AG09319 (cell line): ENCODE measurements around the gene LRRFIP2.
A peak's percentile ranks its signal among the peaks of the same experiment; 100 is the strongest.

ENCODE experiments used
- DNase-seq: peaks from one replicate; pipeline ENCODE4 v3.0.0-alpha.2; 2010; ENCODE audit warnings: low read depth; ENCODE audit errors: extremely low read depth
- TF ChIP-seq, protein P1 (sequence below): IDR thresholded peaks from 2 replicates; pipeline ENCODE4 v1.5.1; 2011; ENCODE audit warnings: low read depth, mild to moderate bottlenecking, inconsistent platforms, low read length, moderate library complexity

LRRFIP2 gene

DNA sequence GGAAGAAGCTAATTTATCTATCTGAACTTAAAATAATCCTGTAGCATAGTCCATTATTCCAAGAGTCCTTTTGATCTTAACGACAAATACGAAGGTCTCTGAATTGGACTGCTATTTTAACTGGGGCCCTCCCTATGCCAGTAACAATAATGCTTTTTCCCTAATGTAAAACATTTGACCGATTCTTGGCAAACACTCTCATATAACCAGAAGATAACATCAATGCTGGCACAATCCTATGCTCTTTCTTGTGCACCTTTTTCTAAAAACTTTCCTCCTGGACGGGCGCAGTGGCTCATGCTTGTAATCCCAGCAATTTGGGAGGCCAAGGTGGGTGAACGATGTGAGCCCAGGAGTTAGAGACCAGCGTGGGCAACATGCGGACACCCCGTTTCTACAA is 3.9 kb downstream of the LRRFIP2 start:
- no peak for DNase-seq
- TF ChIP-seq, protein P1, sequence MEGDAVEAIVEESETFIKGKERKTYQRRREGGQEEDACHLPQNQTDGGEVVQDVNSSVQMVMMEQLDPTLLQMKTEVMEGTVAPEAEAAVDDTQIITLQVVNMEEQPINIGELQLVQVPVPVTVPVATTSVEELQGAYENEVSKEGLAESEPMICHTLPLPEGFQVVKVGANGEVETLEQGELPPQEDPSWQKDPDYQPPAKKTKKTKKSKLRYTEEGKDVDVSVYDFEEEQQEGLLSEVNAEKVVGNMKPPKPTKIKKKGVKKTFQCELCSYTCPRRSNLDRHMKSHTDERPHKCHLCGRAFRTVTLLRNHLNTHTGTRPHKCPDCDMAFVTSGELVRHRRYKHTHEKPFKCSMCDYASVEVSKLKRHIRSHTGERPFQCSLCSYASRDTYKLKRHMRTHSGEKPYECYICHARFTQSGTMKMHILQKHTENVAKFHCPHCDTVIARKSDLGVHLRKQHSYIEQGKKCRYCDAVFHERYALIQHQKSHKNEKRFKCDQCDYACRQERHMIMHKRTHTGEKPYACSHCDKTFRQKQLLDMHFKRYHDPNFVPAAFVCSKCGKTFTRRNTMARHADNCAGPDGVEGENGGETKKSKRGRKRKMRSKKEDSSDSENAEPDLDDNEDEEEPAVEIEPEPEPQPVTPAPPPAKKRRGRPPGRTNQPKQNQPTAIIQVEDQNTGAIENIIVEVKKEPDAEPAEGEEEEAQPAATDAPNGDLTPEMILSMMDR = no peak; the same call in 1 of the 2 replicates

DNA sequence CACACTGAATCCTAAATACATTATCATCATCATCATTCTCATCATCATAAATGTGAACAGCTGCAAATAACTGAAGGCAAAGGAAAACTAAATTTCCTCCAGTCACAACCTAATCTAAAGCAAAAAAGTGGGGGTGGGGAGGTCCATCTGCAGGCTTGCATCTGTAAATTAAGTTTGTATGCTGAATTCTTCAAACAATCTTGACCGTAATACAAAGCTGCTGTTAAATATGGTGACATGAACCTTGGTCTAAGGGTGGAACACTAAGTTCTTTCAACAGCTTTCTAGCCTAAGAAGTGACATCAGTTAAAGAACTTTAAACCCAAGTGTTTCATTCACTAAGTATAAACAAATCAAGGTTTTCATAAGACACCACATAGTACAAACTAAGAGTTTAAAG is 4.3 kb downstream of the LRRFIP2 start:
- TF ChIP-seq, protein P1 = no peak
- no peak for DNase-seq

DNA sequence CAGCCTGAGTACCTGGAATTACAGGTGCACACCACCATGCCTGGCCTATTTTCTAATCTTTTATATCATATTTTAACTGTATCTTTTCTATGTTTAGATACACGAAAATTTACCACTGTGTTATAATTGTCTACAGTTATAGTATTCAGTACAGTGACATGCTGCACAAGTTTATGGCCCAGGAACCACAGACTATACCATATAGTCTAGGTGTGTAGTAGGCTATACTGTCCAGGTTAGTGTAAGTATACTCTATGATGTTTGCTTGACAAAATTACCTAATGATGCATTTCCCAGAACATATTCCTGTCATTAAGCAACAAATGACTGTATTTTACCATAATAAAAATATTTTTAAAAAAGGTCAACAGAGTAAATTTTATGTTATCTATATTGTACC is 5.5 kb downstream of the LRRFIP2 start:
- TF ChIP-seq, protein P1 = no peak
- DNase-seq = no peak

DNA sequence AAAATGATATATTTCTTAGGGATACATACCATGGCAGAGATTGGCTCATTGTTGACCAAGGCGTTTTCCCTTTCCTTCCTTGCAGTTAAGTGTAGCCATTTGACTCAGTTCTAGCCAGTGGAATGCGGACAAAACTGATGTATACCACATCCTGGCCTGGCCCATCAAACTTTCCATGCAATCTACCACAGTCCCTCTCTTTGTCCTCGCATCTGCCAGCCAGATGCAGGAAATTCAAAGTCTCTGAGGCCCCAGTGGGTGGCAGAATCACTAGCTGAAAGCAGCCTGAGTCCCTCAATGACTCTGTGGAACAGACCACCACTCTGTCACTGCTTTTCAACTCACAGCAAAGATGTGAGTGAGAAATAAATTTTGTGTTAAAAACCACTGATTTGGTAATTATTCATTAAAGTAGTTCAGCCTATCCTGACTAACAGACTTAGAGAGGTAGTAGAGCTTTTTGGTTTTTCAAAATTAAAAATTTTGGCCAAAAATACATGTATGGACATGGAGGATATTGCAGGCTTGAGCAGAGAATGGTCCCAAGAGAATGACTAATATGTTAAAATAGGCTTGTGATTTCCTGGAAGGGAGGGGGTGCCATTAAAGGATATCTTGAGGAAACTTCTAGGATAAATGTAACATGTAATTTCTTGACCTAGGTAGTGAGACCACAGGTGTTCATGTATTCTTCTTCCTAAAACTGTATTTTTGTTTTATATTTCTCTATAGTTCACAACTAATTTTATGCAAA is 10.9 kb downstream of the LRRFIP2 start:
- DNase-seq = peak; percentile 65

DNA sequence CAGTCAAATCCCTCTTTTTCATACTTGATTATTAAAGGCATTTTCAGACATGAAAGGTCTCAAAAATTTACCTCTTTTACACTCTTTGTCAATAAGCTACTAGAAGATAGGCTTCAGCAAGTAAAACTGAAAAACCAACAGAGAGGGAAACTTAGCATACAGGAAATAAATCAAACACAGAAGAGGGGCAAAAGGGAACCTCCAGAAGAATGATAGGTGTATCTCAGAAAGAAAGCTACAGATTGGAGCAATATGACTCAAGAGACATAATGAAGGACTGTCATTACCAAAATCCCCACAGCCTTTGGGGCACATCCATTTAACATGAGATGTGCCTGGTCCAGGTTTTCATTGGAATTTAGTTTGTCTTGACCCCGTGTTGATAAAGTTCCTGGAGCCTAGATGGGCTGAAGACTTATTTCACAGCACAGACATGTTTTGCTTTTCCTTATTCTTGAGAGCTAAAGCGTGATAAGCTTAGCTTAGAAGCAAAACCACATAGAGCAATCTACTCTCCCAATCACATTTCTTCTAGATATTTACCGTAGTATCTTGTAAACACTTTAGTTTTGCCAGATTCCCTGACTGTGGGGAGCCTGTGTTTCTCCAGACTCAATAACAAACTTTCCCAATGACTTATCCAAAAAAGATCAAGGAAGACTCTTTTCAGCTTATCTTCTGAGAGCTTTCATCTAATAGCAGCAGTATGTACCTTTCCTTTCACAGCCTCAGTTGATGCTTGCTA is 11.7 kb downstream of the LRRFIP2 start:
- TF ChIP-seq, protein P1 = no peak
- no peak for DNase-seq

More for the DNA sequence above, 10.9 kb downstream of the LRRFIP2 start:
- TF ChIP-seq, protein P1 = no peak; the same call in none of the 2 replicates

DNA sequence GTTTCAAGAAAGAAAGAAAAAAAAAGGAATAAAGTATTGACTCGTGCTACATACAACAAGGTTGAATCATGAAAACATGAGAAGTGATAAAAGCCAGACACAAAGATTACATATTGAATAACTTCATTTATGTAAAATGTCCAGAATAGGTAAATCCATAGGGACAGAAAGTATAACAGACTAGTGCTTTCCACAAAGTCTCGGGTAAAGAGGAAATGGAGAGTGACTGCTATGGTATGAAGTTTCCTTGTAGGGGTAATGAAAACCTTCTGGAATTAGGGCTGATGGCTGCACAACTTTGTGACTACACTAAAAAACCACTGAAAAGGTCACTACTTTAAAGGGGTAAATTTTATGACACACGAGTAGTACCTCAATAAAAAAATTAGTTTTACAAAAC is 13.0 kb downstream of the LRRFIP2 start:
- DNase-seq = no peak
- TF ChIP-seq, protein P1 = no peak

DNA sequence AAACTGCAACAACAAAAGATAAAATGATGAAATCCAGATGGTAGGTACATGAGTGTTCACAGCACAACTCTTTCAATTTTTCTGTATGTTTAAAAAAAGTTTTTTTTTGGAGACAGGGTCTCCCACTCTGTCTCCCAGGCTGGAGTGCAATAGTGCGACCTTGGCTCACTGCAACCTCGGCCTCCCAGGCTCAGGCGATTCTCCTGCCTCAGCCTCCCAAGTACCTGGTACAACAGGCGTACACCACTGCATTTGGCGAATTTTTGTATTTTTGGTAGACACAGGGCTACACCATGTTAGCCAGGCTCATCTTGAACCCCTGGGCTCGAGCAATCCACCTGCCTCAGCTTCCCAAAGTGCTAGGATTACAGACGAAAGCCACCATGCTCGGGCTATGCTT is 18.6 kb downstream of the LRRFIP2 start:
- no peak for DNase-seq
- TF ChIP-seq, protein P1 = no peak
